Prostate gland (tissue), 2 donors: ENCODE measurements around the gene PAN3.

Experiments
- POLR2AphosphoS5 ChIP-seq: sonication (generic); formaldehyde crosslinking; IDR thresholded peaks from one replicate; pipeline ENCODE4 v1.6.1; 2017; ENCODE audit warnings: antibody characterized with exemption
- TF ChIP-seq, protein P1 (sequence below), 4 experiments: fragments of 200-600 bp in 2 of 4; fragments of 450-650 bp in 2 of 4; sonication (generic) in 2 of 4; IDR thresholded peaks; 1 replicate in 3 of 4; 2 replicates in 1 of 4; pipeline ENCODE4 v1.5.1; 2016 to 2019; ENCODE audit warnings: antibody characterized with exemption in 4 of 4, mild to moderate bottlenecking in 2 of 4, moderate library complexity in 2 of 4

DNA sequence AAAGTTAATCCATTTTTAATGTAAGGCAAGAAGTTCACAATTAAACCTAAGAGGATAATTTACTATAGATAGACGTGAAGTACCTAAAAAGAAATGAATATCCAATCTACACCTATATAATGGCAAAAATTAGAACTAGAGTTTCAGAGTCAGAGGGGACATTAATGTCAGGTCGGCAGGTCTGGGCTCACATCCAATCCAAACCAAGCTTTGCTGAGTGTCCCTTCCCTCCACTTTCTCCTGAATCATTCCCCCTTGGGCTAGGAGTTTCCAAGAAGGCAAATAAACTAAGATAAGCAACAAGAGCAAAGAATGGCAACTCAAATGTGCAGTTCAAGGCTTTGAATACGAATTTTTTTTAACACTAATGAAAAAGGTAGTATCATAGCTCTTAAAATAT is 40.8 kb upstream of the PAN3 start:
- TF ChIP-seq, protein P1, sequence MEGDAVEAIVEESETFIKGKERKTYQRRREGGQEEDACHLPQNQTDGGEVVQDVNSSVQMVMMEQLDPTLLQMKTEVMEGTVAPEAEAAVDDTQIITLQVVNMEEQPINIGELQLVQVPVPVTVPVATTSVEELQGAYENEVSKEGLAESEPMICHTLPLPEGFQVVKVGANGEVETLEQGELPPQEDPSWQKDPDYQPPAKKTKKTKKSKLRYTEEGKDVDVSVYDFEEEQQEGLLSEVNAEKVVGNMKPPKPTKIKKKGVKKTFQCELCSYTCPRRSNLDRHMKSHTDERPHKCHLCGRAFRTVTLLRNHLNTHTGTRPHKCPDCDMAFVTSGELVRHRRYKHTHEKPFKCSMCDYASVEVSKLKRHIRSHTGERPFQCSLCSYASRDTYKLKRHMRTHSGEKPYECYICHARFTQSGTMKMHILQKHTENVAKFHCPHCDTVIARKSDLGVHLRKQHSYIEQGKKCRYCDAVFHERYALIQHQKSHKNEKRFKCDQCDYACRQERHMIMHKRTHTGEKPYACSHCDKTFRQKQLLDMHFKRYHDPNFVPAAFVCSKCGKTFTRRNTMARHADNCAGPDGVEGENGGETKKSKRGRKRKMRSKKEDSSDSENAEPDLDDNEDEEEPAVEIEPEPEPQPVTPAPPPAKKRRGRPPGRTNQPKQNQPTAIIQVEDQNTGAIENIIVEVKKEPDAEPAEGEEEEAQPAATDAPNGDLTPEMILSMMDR (IDR thresholded peaks at IDR 0.05) = no peak
- no peak for TF ChIP-seq POLR2AphosphoS5
